Measurements from ENCODE around the gene CTF1. TPM values are rescaled to one million over a fixed set of nuclear protein-coding genes. Genes with fewer than 3 reads are reported as not detected.

Gene CTF1
- total RNA-seq, 4 donors from 2014 or later, result 2.3 to 5.6 (median 3.2) TPM

- DNase-seq (no peak), ATAC-seq (no peak)
- TF ChIP-seq POLR2A (IDR thresholded peaks at IDR 0.05) (no peak), CTCF (IDR thresholded peaks at IDR 0.05 in 4 of 5, conservative IDR thresholded peaks at IDR 0.05 in 1 of 5) (no peak)
- Histone ChIP-seq H3K4me1 (peaks cover 14 to 28% of the 10 kb centered on the region in 2 donors), H3K27me3 (no peaks in the 10 kb centered on the region), H3K27ac (peak overlapping the region in 2 of 4 donors; percentile 74 to 86), H3K4me3 (no peak overlapping the region), H3K36me3 (peaks cover 0 to 7% of the 10 kb centered on the region in 2 donors), H3K9me3 (no peaks in the 10 kb centered on the region)
- intact Hi-C loops (cut with DNase I; ENCODE audit: low total_unique reads), result no loop called here
- in situ Hi-C loops (cut with MboI; ENCODE audit: low sequenced_read_pairs in 4 of 4), result no loop called here
These were observed 51.1 kb downstream of the CTF1 start for GRCh38 chr16:30947541-30947858.

- peak overlapping the region; percentile 69 to 100 (median 93) for H3K4me3 ChIP-seq
- in situ Hi-C loops (cut with MboI; ENCODE audit: low sequenced_read_pairs in 4 of 4) (no loop called here), intact Hi-C loops (cut with DNase I; ENCODE audit: low total_unique reads) (loop anchor here (2.0 kb wide), 1 partner anchor 25 kb away; the partner anchor contains the start of gene FBXL19)
- peak; percentile 68 to 69 for ATAC-seq
- TF ChIP-seq POLR2A (IDR thresholded peaks at IDR 0.05), result no peak
- no peak for TF ChIP-seq CTCF (IDR thresholded peaks at IDR 0.05 in 4 of 5, conservative IDR thresholded peaks at IDR 0.05 in 1 of 5)
- DNase-seq, result peak; percentile 66 to 84
- no peaks in the 10 kb centered on the region for H3K27me3 ChIP-seq
- H3K27ac ChIP-seq, result peak overlapping the region; percentile 74 to 94 (median 90)
- H3K4me1 ChIP-seq, result peaks cover 14 to 28% of the 10 kb centered on the region in 2 donors
- H3K36me3 ChIP-seq, result peaks cover 0 to 4% of the 10 kb centered on the region in 2 donors
- H3K9me3 ChIP-seq, result no peaks in the 10 kb centered on the region
These were observed 51.6 kb downstream of the CTF1 start for GRCh38 chr16:30947859-30948666.

- Histone ChIP-seq H3K4me3 (peak within 1 kb of the TSS; percentile 69 to 100 (median 93)), H3K27ac (peak within 1 kb of the TSS; percentile 74 to 94 (median 90)), H3K9me3 (no peaks in the 10 kb centered on the region), H3K36me3 (peaks cover 0 to 4% of the 10 kb centered on the region in 2 donors), H3K4me1 (peaks cover 14 to 31% of the 10 kb centered on the region in 2 donors), H3K27me3 (no peaks in the 10 kb centered on the region)
- in situ Hi-C loops (cut with MboI; ENCODE audit: low sequenced_read_pairs in 4 of 4), result no loop called here
- peak; percentile 61 to 62 for DNase-seq
- intact Hi-C loops (cut with DNase I; ENCODE audit: low total_unique reads), result loop anchor here (2.0 kb wide), 1 partner anchor 26 kb away; the partner anchor contains the start of gene FBXL19
- TF ChIP-seq CTCF (IDR thresholded peaks at IDR 0.05 in 4 of 5, conservative IDR thresholded peaks at IDR 0.05 in 1 of 5) (no peak), POLR2A (IDR thresholded peaks at IDR 0.05) (peak; percentile 65 to 77)
- ATAC-seq, result peak; percentile 72 to 82
These were observed 52.5 kb downstream of the CTF1 start, which contains the start of gene ORAI3 for GRCh38 chr16:30948667-30949649. Gene ORAI3, plus strand, starts transcription at chr16:30949068. Its CDS starts 222 bp downstream, at chr16:30949290.

- TF ChIP-seq CTCF (IDR thresholded peaks at IDR 0.05 in 4 of 5, conservative IDR thresholded peaks at IDR 0.05 in 1 of 5) (no peak), POLR2A (IDR thresholded peaks at IDR 0.05) (peak; percentile 64 to 82)
- intact Hi-C loops (cut with DNase I; ENCODE audit: low total_unique reads) (loop anchor here (2.0 kb wide), 1 partner anchor 27 kb away; the partner anchor contains the start of gene FBXL19), in situ Hi-C loops (cut with MboI; ENCODE audit: low sequenced_read_pairs in 4 of 4) (loop anchor here in 1 of 4 donors (25.0 kb wide), 1 partner anchor 487 kb away; the partner anchor contains the start of genes COX6A2 and ZNF843)
These were observed 53.5 kb downstream of the CTF1 start for GRCh38 chr16:30949650-30950515.

More at GRCh38 chr16:30949650-30950515, 53.5 kb downstream of the CTF1 start:
- H3K36me3 ChIP-seq, result peaks cover 0 to 4% of the 10 kb centered on the region in 2 donors
- peaks cover 14 to 33% of the 10 kb centered on the region in 2 donors for H3K4me1 ChIP-seq
- H3K4me3 ChIP-seq, result peak overlapping the region; percentile 69 to 100 (median 93)
- no peaks in the 10 kb centered on the region for H3K27me3 ChIP-seq
- DNase-seq (peak; percentile 78 to 87), ATAC-seq (peak; percentile 34 to 36)
- H3K9me3 ChIP-seq, result no peaks in the 10 kb centered on the region
- H3K27ac ChIP-seq, result peak overlapping the region; percentile 74 to 94 (median 90)

All from gastrocnemius medialis (tissue), 4 donors.